Left renal pelvis (tissue), 4 donors: ENCODE results near the gene POU3F2. TPM values are rescaled to one million over a fixed set of nuclear protein-coding genes. Genes with fewer than 3 reads are reported as not detected.

Experiments
- DNase-seq, 4 donors: peaks; one replicate each; pipeline ENCODE4 v3.0.0-alpha.2; 2013; ENCODE audit warnings: low read depth in 4 of 4, low spot score in 3 of 4
- polyA plus RNA-seq, 4 donors: library from polyadenylated mRNA; unstranded; fragments of 120-200 nt; gene quantifications; one replicate each; pipeline ENCODE4 v1.2.1, GENCODE V29; 2013; ENCODE audit not compliant: insufficient read length in 4 of 4

Gene POU3F2
- polyA plus RNA-seq, 4 donors, result 0.04 to 0.10 (median 0.06) TPM

DNA sequence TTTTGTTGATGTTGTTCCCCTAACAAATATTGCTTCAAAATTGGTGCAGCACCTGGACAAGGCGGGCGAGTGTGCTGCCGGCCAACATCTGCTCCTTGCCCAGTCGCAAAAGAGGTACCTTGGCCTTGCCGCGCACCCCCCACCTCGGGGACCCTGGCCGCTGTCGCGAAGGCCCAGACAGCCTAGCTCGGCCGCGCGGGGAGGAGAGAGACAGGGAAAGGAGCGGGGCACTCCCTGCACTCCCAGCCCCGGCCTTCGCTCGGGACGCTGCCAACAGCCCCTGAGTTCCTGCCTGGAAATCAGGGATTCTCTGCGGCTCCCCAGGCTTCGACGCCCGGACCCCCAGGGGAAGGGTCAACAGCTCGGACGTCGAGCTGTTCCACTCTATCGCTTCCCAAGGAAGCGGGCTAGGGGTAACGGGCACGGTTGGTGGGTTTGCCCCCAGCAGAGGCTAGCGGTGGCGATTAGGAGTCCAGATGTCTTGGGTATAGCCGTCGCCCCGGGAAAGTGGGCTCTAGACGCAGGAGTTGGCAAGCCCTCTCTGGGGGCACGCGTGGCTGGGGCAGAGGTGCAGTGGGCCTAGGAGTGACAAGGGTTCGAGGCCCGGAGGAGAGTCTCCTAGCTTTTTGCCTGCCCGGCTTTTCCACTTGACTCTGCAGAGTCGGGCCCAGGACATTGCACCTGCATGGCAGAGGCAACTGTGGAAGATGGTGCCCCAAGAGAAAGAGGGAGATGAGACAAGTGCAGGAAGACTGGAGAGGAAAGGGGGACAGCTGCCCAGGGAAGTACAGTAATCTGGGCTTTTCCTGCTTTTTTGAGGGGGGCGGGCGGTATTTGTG is 8.2 kb downstream of the POU3F2 start:
- no peak for DNase-seq

DNA sequence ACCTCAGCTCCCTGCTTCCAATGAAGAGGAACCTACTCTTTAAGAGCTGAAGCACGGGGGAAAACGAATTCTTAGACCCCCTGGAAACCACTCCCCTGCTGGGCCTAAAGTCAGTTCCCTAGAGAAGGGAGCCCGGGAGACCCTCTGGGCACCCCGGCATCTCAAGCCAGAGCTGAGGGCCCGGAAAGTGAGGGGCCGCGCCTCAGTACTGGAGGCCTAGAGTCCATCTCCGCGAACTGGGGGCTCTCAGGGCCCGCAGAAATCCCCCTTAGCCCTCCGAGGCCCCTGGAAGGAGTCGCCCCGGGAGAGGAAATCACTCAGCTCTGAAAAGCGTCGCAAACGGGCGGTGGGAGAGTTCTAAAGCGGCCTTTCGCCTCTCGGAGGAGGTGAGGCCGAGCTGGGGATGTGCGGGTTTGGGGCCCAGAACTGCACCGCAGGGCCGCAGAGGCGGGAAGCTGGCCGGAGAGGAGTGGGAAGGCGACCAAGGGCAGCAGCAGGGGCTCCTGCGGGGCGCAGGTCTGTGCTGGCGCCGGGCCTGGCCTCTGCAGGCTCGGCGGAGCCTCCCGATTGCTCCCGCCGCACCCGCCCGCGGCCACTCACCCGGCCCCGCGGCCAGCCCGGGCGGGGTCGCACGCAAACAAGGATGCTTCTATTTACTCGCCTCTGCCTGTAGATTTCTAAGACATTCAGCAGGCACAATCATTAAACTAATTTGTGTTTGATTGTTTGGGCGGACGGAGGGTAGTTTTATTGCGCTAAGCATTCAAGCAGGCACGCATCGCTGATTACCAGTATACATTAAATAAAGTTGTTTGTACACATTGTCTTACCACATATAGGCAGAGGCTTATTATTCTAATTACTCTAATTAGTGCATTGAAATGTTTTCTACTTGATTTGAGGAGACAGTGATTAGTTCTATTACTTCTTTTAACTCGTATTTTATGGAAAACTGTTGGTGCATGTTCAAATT is 9.2 kb downstream of the POU3F2 start:
- no peak for DNase-seq

DNA sequence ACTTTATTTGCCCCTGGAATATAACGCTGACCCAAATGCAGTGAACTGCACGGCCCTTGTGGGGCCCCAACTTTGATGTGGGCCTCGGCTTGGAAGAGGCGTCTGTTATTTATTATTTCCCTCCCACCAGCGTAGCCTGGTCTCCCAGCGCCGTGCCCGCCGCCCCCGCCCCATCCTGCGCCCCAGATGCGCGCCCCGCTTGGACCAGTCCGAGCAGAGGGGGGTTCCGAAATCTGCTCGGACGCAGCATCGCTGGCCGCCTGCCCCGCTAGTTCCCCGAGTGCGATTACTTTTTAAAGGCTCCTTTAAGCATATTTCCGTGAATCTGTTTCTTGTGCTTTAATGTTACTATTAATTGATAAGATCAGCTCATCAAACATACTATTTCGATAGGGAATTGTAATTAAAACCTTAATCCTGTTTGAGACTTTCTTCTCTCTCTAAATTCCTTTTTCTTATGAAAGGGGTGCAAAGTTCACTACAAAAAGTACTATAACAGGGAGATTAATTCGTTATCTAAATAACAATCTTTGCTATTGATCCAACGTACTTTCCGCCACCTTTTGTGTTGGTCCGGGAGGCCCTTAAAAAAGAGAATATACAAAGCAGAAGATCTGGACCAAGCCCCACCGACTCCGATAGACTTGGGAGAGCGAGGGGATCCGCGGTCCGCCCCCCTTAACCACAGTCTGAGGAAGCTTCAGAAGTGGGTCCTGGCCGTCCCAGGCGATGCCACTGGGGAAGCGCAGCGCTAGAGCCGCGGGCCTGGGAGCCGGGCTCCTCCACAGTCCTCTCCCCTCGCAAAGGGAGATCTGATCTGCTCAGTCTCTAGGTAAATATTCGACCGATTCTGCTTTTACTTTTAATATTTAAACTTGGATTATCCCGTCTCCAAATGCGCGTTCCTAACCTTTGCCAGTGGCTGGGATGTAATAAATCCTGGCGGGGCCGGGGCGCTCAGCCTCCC is 10.2 kb downstream of the POU3F2 start:
- no peak for DNase-seq

DNA sequence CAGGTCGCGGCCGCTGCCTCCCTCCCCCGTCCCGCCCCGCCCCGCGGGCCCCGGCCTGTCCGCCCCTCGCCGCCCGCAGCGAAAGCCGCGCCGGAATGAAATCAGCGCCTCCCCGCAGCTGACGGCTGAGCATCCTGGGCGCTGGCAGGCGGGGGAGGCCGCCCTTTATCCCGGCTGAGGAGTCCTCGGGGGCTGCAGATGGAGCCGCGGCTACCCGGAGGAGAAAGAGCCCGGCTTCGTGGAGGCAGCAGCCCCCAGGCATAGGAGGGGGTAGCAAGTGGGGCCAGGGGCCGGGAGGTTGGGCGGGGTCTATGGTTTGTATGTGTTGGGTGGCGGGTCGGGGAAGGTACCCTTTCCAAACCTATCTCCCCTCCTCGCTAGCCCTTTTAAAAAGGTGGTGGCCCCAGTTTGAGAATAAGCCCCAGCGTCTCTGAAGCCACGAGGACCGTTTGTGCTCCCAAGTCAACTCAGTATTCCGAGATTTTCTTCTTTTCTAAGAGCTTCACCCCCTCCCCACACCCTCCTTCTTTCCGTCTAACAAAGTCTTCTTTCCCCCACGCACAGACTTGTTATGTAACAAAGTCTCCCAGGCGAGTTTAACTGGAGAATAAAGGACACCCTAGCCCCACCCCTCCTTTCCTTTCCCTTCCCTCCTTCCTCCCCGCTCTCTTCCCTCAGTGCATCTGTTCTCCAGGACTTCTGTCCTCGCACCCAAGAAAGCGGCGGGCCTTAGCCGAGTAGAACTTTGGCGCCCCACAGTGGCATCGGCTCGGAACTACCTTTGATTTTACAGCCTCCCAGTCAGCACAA is 11.0 kb downstream of the POU3F2 start:
- DNase-seq, result peak in 3 of 4 donors; percentile 61 to 72 (median 69)

DNA sequence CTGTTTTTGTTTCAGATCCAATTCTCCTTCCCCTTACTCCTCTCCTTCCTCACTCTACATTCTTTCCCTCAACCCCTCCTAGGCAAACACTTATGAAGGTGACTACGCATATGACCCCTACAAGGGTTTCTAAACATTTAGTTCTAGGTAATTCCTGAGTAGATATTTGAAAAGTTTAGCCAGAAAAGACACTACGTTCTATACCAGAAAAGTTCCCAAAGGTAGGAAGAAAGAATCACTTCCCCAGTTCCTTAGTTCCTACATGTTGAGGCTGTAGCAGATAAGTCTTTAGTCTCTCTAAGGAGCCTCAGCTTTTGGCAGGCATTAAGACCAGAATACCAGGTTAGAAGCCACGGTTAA is 11.6 kb downstream of the POU3F2 start:
- no peak for DNase-seq

DNA sequence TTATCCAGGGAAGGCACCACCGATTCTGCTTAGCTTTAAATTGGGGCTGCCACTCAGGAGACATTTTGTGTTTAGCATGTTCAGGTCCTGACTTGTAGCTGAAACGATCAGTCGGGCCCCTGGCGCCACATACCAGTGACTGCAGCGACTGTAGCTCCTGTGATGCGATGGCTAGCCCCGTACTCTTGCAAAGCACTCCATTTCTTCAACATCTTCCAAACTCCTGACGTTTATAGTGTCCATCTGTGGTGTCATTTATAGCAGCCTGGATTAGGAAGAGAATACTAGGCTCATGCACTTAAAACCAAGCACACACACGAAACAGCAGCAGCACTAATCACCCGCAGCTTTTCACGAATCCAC is 13.0 kb downstream of the POU3F2 start:
- no peak for DNase-seq

DNA sequence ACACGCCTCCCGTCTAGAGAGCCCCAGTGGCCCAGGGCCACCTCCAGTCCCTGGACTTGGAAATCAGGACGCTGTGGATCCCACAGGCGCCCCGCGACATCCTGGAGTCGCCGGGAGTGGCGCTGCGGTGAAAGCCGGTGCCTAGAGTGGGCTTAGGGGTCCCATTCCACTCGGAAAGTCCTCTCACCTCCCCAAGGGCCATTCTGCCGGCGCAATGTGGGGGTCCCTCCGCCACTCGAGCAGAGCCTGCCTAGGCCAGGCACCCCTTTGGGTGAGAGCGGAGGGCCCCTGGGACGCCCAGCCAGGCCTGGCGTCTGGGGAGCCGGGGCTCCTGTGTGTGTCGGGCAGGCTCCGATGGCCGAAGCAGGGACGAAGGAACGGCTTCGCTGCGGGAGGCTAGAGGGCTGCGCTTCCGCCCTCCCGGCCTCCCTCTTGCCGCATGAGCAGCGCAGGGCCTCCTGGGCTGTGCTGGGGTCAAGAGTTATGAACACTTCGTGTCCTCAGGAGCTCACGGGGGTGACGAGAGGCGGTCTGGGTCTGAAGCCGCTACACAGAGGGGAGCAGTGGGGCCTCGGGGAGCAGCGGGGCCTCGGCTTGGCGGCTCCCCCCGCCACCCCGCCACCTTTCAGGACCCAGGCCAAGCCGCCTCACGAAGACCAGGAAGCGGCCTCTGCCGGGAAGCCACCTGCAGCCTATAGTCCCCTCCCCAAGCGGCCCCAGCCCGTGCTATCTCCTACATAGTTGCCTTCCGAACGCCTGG is 13.6 kb downstream of the POU3F2 start:
- no peak for DNase-seq

DNA sequence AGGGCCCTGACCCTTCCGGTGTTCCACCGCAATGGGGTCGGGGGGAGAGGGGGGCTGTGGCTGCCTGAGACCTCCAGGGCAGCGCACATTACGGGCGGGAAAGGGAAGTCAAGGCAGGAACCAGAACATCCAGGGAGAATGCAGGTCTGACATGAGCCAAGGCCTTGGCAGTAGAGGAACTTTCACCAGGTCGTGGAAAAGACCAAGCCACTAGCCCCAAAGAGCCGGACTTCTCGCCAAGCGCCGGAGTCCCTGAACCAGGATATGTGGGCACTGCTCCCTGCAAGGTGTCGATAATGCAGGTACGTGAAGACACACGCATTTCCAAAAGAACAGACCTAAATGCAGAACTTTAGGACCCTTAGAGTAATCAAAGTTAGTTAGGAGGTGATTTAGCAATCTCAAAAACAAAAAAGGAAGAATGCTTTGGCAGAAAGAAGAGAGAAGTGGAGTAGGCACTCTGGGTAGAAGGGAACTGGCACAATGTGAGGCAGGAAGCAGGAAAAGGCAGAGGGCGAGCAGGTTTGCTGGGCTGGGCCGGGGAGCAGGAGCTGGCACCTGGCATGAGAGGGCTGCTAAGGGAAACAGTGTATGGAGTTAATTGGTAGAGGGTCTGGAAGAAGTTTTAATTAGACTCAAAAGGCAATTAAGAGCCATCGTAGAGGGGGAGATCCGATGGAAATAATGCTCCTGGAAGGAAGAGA is 14.3 kb downstream of the POU3F2 start:
- no peak for DNase-seq

DNA sequence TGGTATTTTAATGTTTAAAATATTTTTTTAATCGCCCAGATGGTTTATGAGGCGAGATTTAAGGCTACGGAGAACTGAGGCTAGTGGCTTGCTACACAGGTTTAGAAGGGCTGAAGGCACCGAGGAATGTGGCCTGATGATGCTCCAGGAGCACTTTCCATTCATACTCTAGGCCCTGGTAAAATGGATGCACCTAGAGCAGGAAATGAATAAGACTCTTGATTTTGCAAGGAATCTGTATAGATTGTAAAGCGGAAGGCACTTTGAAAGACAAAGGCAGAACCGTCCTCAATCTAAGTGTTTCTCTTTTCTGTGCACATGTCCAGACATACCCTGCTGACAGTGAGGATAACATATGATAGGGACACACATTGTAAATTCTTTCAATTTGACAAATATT is 30.1 kb downstream of the POU3F2 start:
- DNase-seq, result no peak

DNA sequence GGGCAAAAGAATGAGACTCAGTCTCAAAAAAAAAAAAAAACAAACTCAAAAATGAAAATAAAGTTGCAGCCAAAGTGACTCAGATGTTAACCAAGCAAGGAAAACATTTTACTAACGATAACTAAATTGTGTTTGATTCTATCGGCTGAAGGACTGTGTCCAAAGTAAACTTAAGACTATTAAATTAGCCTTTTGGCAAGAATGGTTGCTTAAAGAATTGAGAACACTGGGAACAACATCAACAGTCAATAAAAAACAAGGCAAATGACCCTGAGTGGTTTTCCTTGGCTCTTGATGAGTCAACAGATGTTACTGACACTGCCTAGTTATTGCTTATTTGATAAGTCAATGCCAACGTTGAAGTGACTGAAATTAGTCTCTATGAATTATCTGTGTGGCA is 36.7 kb downstream of the POU3F2 start:
- no peak for DNase-seq

DNA sequence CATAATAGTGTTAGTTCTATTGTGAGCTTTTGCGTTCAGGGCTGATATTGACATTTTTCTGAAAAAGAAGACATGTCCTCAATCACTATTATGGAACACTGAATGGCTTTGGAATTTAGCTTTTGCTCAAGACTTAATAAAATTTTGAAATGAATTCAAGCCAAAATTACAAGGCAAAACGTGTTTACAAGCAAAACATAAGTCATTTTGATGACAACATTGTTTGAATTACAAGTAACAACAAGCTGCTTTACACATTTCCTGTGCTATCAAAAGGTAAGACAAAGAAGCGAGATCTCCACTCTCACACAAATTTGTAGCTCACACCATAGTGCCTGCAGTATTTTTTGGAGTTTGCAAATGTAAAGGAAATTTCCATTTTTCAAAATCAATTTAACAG is 37.4 kb downstream of the POU3F2 start:
- DNase-seq, result no peak

DNA sequence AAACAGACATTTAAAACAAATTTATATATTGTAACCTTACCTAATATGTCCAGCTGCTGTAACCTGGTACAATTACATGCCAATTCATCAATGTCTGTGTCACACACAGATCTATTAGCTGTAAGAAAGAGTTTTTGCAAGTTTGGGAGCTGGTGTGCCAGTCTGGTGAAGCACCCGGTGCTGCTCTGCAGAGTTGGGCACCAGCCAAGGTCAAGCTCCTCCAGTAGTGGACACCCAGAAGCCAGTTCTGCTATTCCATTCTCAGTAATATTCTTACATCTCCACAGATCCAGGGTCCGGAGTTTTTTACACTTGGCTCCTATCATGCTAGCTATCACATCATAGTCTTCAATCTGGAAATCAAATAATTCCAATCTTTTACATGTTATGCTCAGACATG is 41.0 kb downstream of the POU3F2 start:
- DNase-seq, result no peak

DNA sequence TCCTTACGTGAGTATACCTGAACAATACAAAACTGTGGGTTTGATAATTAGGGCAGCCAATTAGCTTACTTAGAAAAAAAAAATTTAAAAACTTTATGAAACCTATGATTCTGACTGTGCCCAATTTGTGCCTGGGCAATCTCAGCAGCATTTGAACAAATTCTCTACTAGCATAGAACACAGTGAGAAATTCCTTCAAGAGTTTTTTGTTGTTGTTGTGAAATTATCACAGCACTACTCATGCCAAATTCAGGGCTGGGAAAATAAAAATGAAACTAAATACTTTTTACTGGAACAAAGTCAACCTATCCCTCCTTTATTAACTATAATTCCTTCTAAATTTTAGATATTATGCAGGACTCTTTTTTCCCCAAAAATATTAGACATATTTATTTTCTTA is 42.9 kb downstream of the POU3F2 start:
- DNase-seq, result no peak

DNA sequence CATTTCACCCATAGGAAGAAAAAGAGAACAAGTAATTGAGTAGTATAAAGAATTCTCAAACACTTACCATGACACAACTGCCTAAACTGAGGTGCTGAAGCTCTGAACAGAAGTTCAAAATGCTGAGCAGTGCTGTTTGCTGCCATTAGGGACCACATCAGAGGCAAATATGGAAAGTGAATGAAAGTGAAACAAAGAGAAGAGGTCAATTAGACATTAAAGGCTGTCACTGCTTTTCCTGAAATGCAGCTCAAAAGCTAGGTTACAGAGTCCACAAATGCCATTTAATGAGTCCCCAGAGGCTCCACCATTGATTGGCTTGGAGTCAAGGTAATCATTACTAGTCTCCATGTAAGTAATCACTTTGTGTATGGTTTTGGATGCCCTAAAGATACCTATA is 46.1 kb downstream of the POU3F2 start:
- no peak for DNase-seq

DNA sequence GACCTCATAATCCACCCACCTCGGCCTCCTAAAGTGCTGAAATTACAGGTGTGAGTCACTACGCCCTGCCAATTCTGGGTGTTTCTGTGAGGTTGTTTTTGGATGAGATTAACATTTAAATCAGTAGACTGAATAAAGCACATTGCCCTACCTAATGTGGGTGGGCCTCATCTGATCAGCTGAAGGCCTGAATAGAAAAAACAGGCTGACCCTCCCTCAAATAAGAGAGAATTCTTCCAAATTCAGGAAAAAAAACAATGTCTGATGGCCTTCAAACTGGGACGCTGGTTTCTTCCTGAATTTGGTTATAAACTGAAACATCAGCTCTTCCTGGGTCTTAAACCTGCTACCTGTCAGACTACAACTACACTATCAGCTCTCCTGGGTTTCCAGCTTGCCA is 51.0 kb downstream of the POU3F2 start:
- DNase-seq, result no peak

DNA sequence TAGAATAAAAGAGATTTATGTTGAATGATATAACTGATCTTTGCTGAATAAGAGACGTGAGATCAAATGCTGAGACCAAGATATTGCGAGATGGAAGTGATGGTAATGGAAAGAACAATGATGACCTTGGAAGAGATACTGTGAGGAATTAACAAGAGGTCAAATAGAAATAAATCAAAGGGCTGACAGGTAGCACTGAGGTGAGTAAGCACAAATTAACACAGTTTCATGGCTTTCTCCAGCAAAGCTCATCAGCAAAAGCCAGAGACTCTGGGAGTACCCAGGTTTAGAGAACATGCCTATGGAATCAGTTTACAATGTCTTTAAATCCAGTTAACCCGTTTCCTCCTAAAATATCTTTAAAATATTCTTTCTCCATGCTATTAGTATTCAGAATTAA is 53.3 kb downstream of the POU3F2 start:
- DNase-seq, result no peak
